GM12878 (cell line): Measurements from ENCODE around the gene SRP14. TPM values are rescaled to one million over a fixed set of nuclear protein-coding genes. Genes with fewer than 3 reads are reported as not detected.

Experiments used
- BMI1 ChIP-seq: fragments of 450-650 bp; IDR thresholded peaks from 2 replicates; pipeline ENCODE4 v1.6.1; 2016; ENCODE audit warnings: mild to moderate bottlenecking, moderate library complexity, borderline replicate concordance
- BRCA1 ChIP-seq: IDR thresholded peaks from 2 replicates; pipeline ENCODE4 v1.6.1; 2011; ENCODE audit warnings: low read depth, low read length, improper control_type of control experiment
- CREM ChIP-seq: IDR thresholded peaks from 2 replicates; pipeline ENCODE4 v1.6.1; 2014; ENCODE audit warnings: antibody characterized with exemption, low read depth
- ETV6 ChIP-seq, 2 experiments: fragments of 450-650 bp in 1 of 2; IDR thresholded peaks in 1 of 2; conservative IDR thresholded peaks in 1 of 2; 2 replicates each; pipeline ENCODE4 v1.6.1; 2014; ENCODE audit warnings: antibody characterized with exemption in 1 of 2, borderline replicate concordance in 1 of 2, low read depth in 1 of 2, mild to moderate bottlenecking in 1 of 2, moderate library complexity in 1 of 2
- FOXM1 ChIP-seq: IDR thresholded peaks from 2 replicates; pipeline ENCODE4 v1.6.1; 2012; ENCODE audit warnings: low read depth, mild to moderate bottlenecking, inconsistent platforms, low read length, moderate library complexity
- HSF1 ChIP-seq: fragments of 150-350 bp; IDR thresholded peaks from 2 replicates; pipeline ENCODE4 v1.6.1; 2014; ENCODE audit warnings: mild to moderate bottlenecking, low read depth, low read length
- NR2C2 ChIP-seq: IDR thresholded peaks from 2 replicates; pipeline ENCODE4 v1.6.1; 2011; ENCODE audit warnings: borderline replicate concordance, low read depth; ENCODE audit not compliant: control insufficient read depth, insufficient read length
- PML ChIP-seq: IDR thresholded peaks from 2 replicates; pipeline ENCODE4 v1.6.1; 2012; ENCODE audit warnings: low read length, inconsistent platforms
- RB1 ChIP-seq: fragments of 450-650 bp; formaldehyde crosslinking; IDR thresholded peaks from 2 replicates; pipeline ENCODE4 v1.6.1; 2017; ENCODE audit warnings: mild to moderate bottlenecking, borderline replicate concordance
- RELB ChIP-seq: fragments of 450-650 bp; IDR thresholded peaks from 2 replicates; pipeline ENCODE4 v1.6.1; 2017; ENCODE audit warnings: low read depth, mild to moderate bottlenecking, moderate library complexity
- RFX5 ChIP-seq: IDR thresholded peaks from 2 replicates; pipeline ENCODE4 v1.6.1; 2011; ENCODE audit warnings: low read depth, low read length, improper control_type of control experiment
- RUNX3 ChIP-seq: IDR thresholded peaks from 2 replicates; pipeline ENCODE4 v1.6.1; 2012; ENCODE audit warnings: low read length, inconsistent platforms
- SIX5 ChIP-seq: IDR thresholded peaks from 2 replicates; pipeline ENCODE4 v1.6.1; 2011; ENCODE audit warnings: mild to moderate bottlenecking, low read depth, low read length, moderate library complexity; ENCODE audit not compliant: severe bottlenecking
- SKIL ChIP-seq: fragments of 450-650 bp; IDR thresholded peaks from 2 replicates; pipeline ENCODE4 v1.6.1; 2017; ENCODE audit warnings: mild to moderate bottlenecking, low read depth, inconsistent platforms; ENCODE audit not compliant: poor library complexity, severe bottlenecking
- STAT3 ChIP-seq: IDR thresholded peaks from 2 replicates; pipeline ENCODE4 v1.6.1; 2011; ENCODE audit warnings: low read depth, low read length, improper control_type of control experiment
- ZBED1 ChIP-seq: IDR thresholded peaks from 2 replicates; pipeline ENCODE4 v1.6.1; 2016; ENCODE audit warnings: borderline replicate concordance
- ZNF622 ChIP-seq: fragments of 450-650 bp; IDR thresholded peaks from 2 replicates; pipeline ENCODE4 v1.6.1; 2017; ENCODE audit warnings: mild to moderate bottlenecking, inconsistent platforms
- ZZZ3 ChIP-seq: IDR thresholded peaks from 2 replicates; pipeline ENCODE4 v1.6.1; 2011; ENCODE audit warnings: low read depth; ENCODE audit not compliant: control insufficient read depth, insufficient read length
- polyA plus RNA-seq, 11 experiments: library from polyadenylated mRNA; depleted of rRNA in 4 of 11; unstranded in 6 of 11; stranded (reverse) in 5 of 11; fragments of >200 nt; fragmentation: Nextera tagmentation in 4 of 11; fragmentation: Illumina TruSeq in 1 of 11; extraction: Ambion mirVana in 4 of 11; extraction: Trizol in 1 of 11; gene quantifications; 1 replicate in 1 of 11; 2 replicates in 10 of 11; pipeline versions ENCODE4 v1.2.1 to v1.2.3, GENCODE V29; 2011 to 2016; ENCODE audit warnings: inconsistent platforms in 2 of 11, missing spikeins in 2 of 11, low read depth in 1 of 11
- total RNA-seq, 4 experiments: library from RNA; depleted of rRNA in 3 of 4; stranded (reverse); fragments of >200 nt in 3 of 4; fragmentation: Illumina TruSeq in 1 of 4; extraction: Trizol in 1 of 4; gene quantifications; 2 replicates each; pipeline versions ENCODE4 v1.2.1 to v1.2.3, GENCODE V29; 2013 to 2021
- TF ChIP-seq, protein P1 (sequence below): fragments of 450-650 bp; conservative IDR thresholded peaks from 2 replicates; pipeline ENCODE4 v1.6.1; 2017; ENCODE audit warnings: mild to moderate bottlenecking, moderate library complexity
- TF ChIP-seq, protein P2 (sequence below): IDR thresholded peaks from 2 replicates; pipeline ENCODE4 v1.6.1; 2011; ENCODE audit warnings: borderline replicate concordance, low read depth, mild to moderate bottlenecking, moderate library complexity, mixed read lengths, low read length; ENCODE audit not compliant: insufficient read depth; ENCODE audit errors: extremely low read length

SRP14 gene
- total and polyA plus RNA-seq, 10 of the 15 experiments (the other 5 are each of a cell fraction or from before 2014, with no cell fraction given) = 141 to 1,182 (median 493) TPM

DNA sequence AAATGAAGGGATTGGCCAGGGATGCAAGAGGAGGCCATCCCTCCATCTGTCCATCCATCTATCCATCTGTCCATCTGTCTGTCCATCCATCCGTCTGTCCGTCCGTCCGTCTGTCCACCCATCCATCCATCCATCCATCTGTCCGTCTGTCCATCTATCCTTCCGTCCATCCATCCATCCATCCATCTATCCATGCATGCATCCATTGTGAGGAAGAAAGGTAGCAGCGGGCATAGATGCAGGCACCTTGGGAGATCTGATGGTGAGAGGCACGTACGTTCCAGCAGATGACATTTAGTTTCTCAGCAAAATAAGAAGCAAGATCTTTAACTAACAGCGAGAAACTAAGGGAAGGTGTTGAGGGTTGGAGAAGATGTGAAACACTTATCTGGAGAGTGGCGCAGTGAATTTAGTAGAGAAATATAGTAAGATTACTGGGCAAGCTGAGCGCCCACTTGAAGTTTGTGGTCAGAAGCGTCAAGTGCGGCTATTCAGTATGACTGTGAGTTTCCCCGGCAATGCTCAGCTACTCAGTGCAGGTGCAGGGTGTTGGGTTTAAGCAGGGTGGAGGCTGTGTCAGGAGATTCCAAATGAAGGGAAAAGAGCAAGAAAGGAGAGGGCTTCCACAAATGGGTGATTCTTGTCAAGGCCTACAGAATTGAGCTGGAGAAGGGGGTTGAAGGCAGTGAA lies 22.4 kb upstream of the SRP14 start (continued):
- TF ChIP-seq ZZZ3 (no peak), PML (no peak), CREM (peak; percentile 83), SIX5 (no peak), BRCA1 (no peak), ETV6 (conservative IDR thresholded peaks at IDR 0.05 in 1 of 2, IDR thresholded peaks at IDR 0.05 in 1 of 2; ENCODE audit: borderline replicate concordance in 1 of 2, low read depth in 1 of 2) (peak in 1 of 2 experiments; percentile 75; a peak in 1 of 4 replicates), BMI1 (peak; percentile 67; the same call in 1 of the 2 replicates), RB1 (no peak), ZBED1 (no peak), RUNX3 (peak; percentile 99), HSF1 (no peak), STAT3 (0 out of 2 replicates have a peak, but pooled peaks have one; percentile 24), NR2C2 (no peak), RELB (peak; percentile 79), SKIL (peak; percentile 46), FOXM1 (peak; percentile 76; the same call in 1 of the 2 replicates), RFX5 (no peak), ZNF622 (no peak)
- TF ChIP-seq, protein P1, sequence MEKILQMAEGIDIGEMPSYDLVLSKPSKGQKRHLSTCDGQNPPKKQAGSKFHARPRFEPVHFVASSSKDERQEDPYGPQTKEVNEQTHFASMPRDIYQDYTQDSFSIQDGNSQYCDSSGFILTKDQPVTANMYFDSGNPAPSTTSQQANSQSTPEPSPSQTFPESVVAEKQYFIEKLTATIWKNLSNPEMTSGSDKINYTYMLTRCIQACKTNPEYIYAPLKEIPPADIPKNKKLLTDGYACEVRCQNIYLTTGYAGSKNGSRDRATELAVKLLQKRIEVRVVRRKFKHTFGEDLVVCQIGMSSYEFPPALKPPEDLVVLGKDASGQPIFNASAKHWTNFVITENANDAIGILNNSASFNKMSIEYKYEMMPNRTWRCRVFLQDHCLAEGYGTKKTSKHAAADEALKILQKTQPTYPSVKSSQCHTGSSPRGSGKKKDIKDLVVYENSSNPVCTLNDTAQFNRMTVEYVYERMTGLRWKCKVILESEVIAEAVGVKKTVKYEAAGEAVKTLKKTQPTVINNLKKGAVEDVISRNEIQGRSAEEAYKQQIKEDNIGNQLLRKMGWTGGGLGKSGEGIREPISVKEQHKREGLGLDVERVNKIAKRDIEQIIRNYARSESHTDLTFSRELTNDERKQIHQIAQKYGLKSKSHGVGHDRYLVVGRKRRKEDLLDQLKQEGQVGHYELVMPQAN = no peak
- TF ChIP-seq, protein P2, sequence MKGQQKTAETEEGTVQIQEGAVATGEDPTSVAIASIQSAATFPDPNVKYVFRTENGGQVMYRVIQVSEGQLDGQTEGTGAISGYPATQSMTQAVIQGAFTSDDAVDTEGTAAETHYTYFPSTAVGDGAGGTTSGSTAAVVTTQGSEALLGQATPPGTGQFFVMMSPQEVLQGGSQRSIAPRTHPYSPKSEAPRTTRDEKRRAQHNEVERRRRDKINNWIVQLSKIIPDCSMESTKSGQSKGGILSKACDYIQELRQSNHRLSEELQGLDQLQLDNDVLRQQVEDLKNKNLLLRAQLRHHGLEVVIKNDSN = no peak
